PC-3 (cell line): ENCODE measurements around the gene TMEM59L. TPM values are rescaled to one million over a fixed set of nuclear protein-coding genes. Genes with fewer than 3 reads are reported as not detected.
A peak's percentile ranks its signal among the peaks of the same experiment; 100 is the strongest.
"Not testable (repeated sequence)": the region's sequence is repeated elsewhere in the genome, so short reads cannot be mapped to it uniquely, and the experiment has no call there.

Experiments
- ATAC-seq: fragments of 200-7000 bp; cut with Tn5 transposase; 2 replicates; pipeline ENCODE4 v1.9.1; 2020; ENCODE audit warnings: mild to moderate bottlenecking, moderate library complexity
- BruUV-seq: library from RNA; stranded (reverse); fragments of 400-500 nt; replicated peaks from 2 replicates; lab custom pipeline; 2021; lab: Mats Ljungman, UMichigan
- CTCF ChIA-PET: fragments of 300-600 bp; sonication (Branson Sonifier 250); formaldehyde crosslinking; loops from one replicate; lab custom pipeline; 2022; ENCODE audit warnings: antibody characterized with exemption; lab: Charles Lee
- POLR2A ChIA-PET: fragments of 300-600 bp; sonication (Branson Sonifier 250); formaldehyde crosslinking; loops from one replicate; lab custom pipeline; 2022; ENCODE audit warnings: antibody characterized with exemption; ENCODE audit not compliant: unreplicated experiment; lab: Charles Lee
- DNase-seq: peaks from one replicate; pipeline ENCODE4 v3.0.0-alpha.2; 2015
- H2AFZ ChIP-seq: fragments of 300-600 bp; sonication (generic); 2 replicates; pipeline ENCODE4 v1.6.0; 2016; ENCODE audit warnings: antibody characterized with exemption, low read length
- H3F3A ChIP-seq: fragments of 300-600 bp; sonication (generic); one replicate; pipeline ENCODE4 v1.6.0; 2017; ENCODE audit warnings: antibody characterized with exemption, low read length, control low read depth, mild to moderate bottlenecking; ENCODE audit not compliant: unreplicated experiment
- H3K27ac ChIP-seq: fragments of 300-600 bp; sonication (generic); 2 replicates; pipeline ENCODE4 v1.5.1; 2016; ENCODE audit warnings: mild to moderate bottlenecking, low read length
- H3K27me3 ChIP-seq: fragments of 300-600 bp; sonication (generic); 2 replicates; pipeline ENCODE4 v1.6.1; 2016; ENCODE audit warnings: low read length, mixed read lengths
- H3K36me3 ChIP-seq: fragments of 300-600 bp; sonication (generic); 2 replicates; pipeline ENCODE4 v1.6.1; 2016; ENCODE audit warnings: low read depth, mixed run types, low read length, mixed read lengths
- H3K4me1 ChIP-seq: fragments of 300-600 bp; sonication (generic); 2 replicates; pipeline ENCODE4 v1.5.1; 2016; ENCODE audit warnings: low read length; ENCODE audit not compliant: insufficient read depth
- H3K4me2 ChIP-seq: fragments of 300-600 bp; sonication (generic); 2 replicates; pipeline ENCODE4 v1.6.0; 2016; ENCODE audit warnings: low read length
- H3K4me3 ChIP-seq: fragments of 300-600 bp; sonication (generic); 2 replicates; pipeline ENCODE4 v1.5.1; 2016; ENCODE audit warnings: mild to moderate bottlenecking, low read length, mixed read lengths
- H3K79me2 ChIP-seq: fragments of 300-600 bp; sonication (generic); 2 replicates; pipeline ENCODE4 v1.6.1; 2017; ENCODE audit warnings: low read length, mixed read lengths
- H3K9ac ChIP-seq: fragments of 300-600 bp; sonication (generic); 2 replicates; pipeline ENCODE4 v1.6.0; 2016; ENCODE audit warnings: mild to moderate bottlenecking, low read length
- H3K9me2 ChIP-seq: fragments of 300-600 bp; sonication (generic); replicated peaks from 2 replicates; pipeline ENCODE4 v1.6.1; 2016; ENCODE audit warnings: mixed run types, low read length, mixed read lengths
- H3K9me3 ChIP-seq: fragments of 300-600 bp; sonication (generic); 2 replicates; pipeline ENCODE4 v1.6.1; 2016; ENCODE audit warnings: low read length, mixed read lengths
- H4K20me1 ChIP-seq: fragments of 300-600 bp; sonication (generic); 2 replicates; pipeline ENCODE4 v1.6.1; 2016; ENCODE audit warnings: low read length, mixed read lengths
- CTCF ChIP-seq: fragments of 300-600 bp; sonication (generic); conservative IDR thresholded peaks from 2 replicates; pipeline ENCODE4 v1.5.1; 2017; ENCODE audit warnings: antibody characterized with exemption, low read depth, mild to moderate bottlenecking, low read length
- EZH2 ChIP-seq: fragments of 300-600 bp; sonication (generic); IDR thresholded peaks from one replicate; pipeline ENCODE4 v1.6.1; 2017; ENCODE audit warnings: antibody characterized with exemption, mild to moderate bottlenecking, low read length; ENCODE audit not compliant: unreplicated experiment
- EZH2phosphoT487 ChIP-seq: fragments of 300-600 bp; sonication (generic); IDR thresholded peaks from 2 replicates; pipeline ENCODE4 v1.6.1; 2018; ENCODE audit warnings: mild to moderate bottlenecking, antibody characterized with exemption, low read length, borderline replicate concordance
- intact Hi-C: fragments of 100-400 bp; cut with micrococcal nuclease; formaldehyde crosslinking; loops from 2 replicates; pipeline ENCODE4 v1.9.0; 2023
- total RNA-seq: library from RNA; depleted of rRNA; stranded (reverse); fragments of >200 nt; gene quantifications from 2 replicates; pipeline ENCODE4 v1.2.3, GENCODE V29; 2014

TMEM59L gene
- total RNA-seq, 1 experiment from 2014 or later = 0.44 TPM

- BruUV-seq = no TSS peak
- H4K20me1 ChIP-seq = no peaks in the 10 kb centered on the region
- H3K79me2 ChIP-seq = peaks cover 13% of the 10 kb centered on the region
- peaks cover 27% of the 10 kb centered on the region for H3K4me1 ChIP-seq
- H2AFZ ChIP-seq = no peak overlapping the region
- no peaks in the 10 kb centered on the region for H3F3A ChIP-seq
- H3K9me2 ChIP-seq = no peaks in the 10 kb centered on the region
- POLR2A ChIA-PET = no interaction called here
- CTCF ChIA-PET = no interaction called here
- H3K9me3 ChIP-seq = no peaks in the 10 kb centered on the region
- H3K9ac ChIP-seq = no peak overlapping the region
- H3K27ac ChIP-seq = no peak overlapping the region
- no peak for ATAC-seq
- no peak for DNase-seq
- intact Hi-C loops = no loop called here
- H3K27me3 ChIP-seq = no peaks in the 10 kb centered on the region
- H3K4me2 ChIP-seq = no peak overlapping the region
- TF ChIP-seq EZH2 (no peak), EZH2phosphoT487 (no peak), CTCF (no peak)
- no peaks in the 10 kb centered on the region for H3K36me3 ChIP-seq
- H3K4me3 ChIP-seq = no peak overlapping the region
These were observed 20.8 kb upstream of the TMEM59L start for GRCh38 chr19:18591735-18592385.

- BruUV-seq, intact Hi-C loops, POLR2A ChIA-PET, H3F3A ChIP-seq, ATAC-seq, H3K27me3 ChIP-seq, H3K9me3 ChIP-seq, H3K9ac ChIP-seq, H3K4me3 ChIP-seq, H3K27ac ChIP-seq, H4K20me1 ChIP-seq, H3K4me2 ChIP-seq, H2AFZ ChIP-seq, H3K9me2 ChIP-seq, DNase-seq, H3K36me3 ChIP-seq: not testable (repeated sequence)
- CTCF ChIA-PET = interaction anchor here (0.5 kb wide), 1 partner anchor 27 kb away, joined by 7 read pairs; no protein-coding TSS in a partner anchor
- peaks cover 13% of the 10 kb centered on the region for H3K79me2 ChIP-seq
- peaks cover 27% of the 10 kb centered on the region for H3K4me1 ChIP-seq
These were observed 19.9 kb upstream of the TMEM59L start for GRCh38 chr19:18592732-18593131.

DNA sequence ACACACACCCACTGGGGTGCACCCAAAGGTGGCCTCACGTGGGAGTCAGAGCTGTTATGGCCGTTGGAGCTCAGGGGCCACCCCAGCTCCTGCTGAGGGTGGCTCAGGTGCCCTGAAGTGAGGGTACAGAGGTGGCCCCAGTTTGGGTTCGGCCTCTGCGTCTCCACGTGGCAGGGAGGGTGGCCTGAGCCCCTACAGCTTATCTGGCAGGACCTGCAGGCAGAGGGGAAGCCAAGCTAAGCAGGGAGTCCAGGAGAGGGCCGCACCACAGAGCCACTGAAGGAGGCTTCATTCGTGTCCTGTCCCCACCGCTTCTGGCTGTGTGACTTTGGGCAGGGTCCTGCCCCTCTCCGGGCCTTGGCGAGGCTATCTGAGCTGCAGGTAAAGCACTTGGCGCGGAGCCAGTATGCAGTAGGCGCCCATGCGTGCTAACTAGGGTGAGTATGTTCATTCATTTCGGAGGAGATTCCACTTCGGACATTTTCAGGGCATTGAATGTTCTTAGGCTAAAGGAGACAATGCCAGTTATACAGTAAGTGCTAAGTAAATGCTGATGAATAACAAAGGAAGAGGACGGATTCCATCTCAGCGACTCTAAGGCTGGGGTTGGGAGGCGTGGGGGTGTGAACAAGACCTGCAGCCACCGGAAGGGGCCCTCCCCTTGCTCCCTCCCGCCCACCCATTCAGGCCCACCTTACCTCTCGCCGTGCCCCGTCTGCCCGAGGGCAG, 19.1 kb upstream of the TMEM59L start:
- DNase-seq = peak; percentile 32
- no TSS peak for BruUV-seq

More for the DNA sequence above, 19.1 kb upstream of the TMEM59L start:
- ATAC-seq = no peak
- Histone ChIP-seq H3K4me1 (peaks cover 20% of the 10 kb centered on the region), H3K36me3 (no peaks in the 10 kb centered on the region), H3K9me3 (no peaks in the 10 kb centered on the region), H3K79me2 (peaks cover 13% of the 10 kb centered on the region), H3F3A (no peaks in the 10 kb centered on the region), H3K4me2 (peak overlapping the region; percentile 96), H3K9me2 (no peaks in the 10 kb centered on the region), H3K9ac (no peak overlapping the region), H2AFZ (no peak overlapping the region; the same call in 1 of the 2 replicates), H3K27me3 (no peaks in the 10 kb centered on the region), H4K20me1 (no peaks in the 10 kb centered on the region), H3K27ac (no peak overlapping the region), H3K4me3 (peak overlapping the region; percentile 66)
- intact Hi-C loops = no loop called here
- TF ChIP-seq EZH2phosphoT487 = no peak
- TF ChIP-seq CTCF = no peak
- CTCF ChIA-PET = interaction anchor here (0.5 to 1.0 kb wide), 8 partner anchors 21 to 265 kb away, joined by 3 to 13 read pairs (median 3); partner anchors contain the start of gene ELL
- POLR2A ChIA-PET = no interaction called here
